Activated B cell treated with CpG ODN at 0.5 μM for 24 hours (primary cell): Measurements from ENCODE around the gene CENPP. TPM values are rescaled to one million over a fixed set of nuclear protein-coding genes. Genes with fewer than 3 reads are reported as not detected.

ENCODE experiments used
- ATAC-seq: fragments of 200-7000 bp; cut with Tn5 transposase; one replicate; pipeline ENCODE4 v1.10.0; 2021; ENCODE audit warnings: low read depth, mild to moderate bottlenecking, moderate library complexity
- CTCF ChIA-PET: fragments of 350-600 bp; sonication (Branson Sonifier 250); formaldehyde crosslinking; loops from one replicate; lab custom pipeline; 2021; ENCODE audit warnings: antibody characterized with exemption; lab: Charles Lee
- POLR2A ChIA-PET: fragments of 350-600 bp; sonication (Branson Sonifier 250); formaldehyde crosslinking; loops from one replicate; lab custom pipeline; 2021; ENCODE audit warnings: antibody characterized with exemption; lab: Charles Lee
- DNase-seq: peaks from one replicate; pipeline ENCODE4 v3.0.0; 2022
- H3K27ac Mint-ChIP-seq: one replicate; pipeline ENCODE4 v1.8.0; 2020; ENCODE audit warnings: mixed read lengths
- H3K27me3 Mint-ChIP-seq: one replicate; pipeline ENCODE4 v1.8.0; 2021; ENCODE audit warnings: mixed read lengths
- H3K36me3 Mint-ChIP-seq: one replicate; pipeline ENCODE4 v1.8.0; 2021; ENCODE audit warnings: low read depth, mixed read lengths
- H3K4me1 Mint-ChIP-seq: one replicate; pipeline ENCODE4 v1.8.0; 2021; ENCODE audit warnings: mixed read lengths
- H3K4me3 Mint-ChIP-seq: one replicate; pipeline ENCODE4 v1.8.0; 2020; ENCODE audit warnings: mild to moderate bottlenecking, mixed read lengths
- H3K9me3 Mint-ChIP-seq: one replicate; pipeline ENCODE4 v1.8.0; 2020; ENCODE audit warnings: mixed read lengths
- intact Hi-C: fragments of 100-400 bp; cut with micrococcal nuclease; formaldehyde crosslinking; loops from one replicate; pipeline ENCODE4 v1.15.1; 2024
- total RNA-seq: library from RNA; stranded (reverse); gene quantifications from 2 replicates; pipeline ENCODE4 v1.2.3, GENCODE V29; 2022
- TF ChIP-seq, protein P1 (sequence below): fragments of 200-600 bp; IDR thresholded peaks from one replicate; pipeline ENCODE4 v1.8.0; 2022; ENCODE audit warnings: antibody characterized with exemption, mild to moderate bottlenecking

Gene CENPP
- total RNA-seq, 1 donor from 2014 or later, result 5.7 TPM

DNA sequence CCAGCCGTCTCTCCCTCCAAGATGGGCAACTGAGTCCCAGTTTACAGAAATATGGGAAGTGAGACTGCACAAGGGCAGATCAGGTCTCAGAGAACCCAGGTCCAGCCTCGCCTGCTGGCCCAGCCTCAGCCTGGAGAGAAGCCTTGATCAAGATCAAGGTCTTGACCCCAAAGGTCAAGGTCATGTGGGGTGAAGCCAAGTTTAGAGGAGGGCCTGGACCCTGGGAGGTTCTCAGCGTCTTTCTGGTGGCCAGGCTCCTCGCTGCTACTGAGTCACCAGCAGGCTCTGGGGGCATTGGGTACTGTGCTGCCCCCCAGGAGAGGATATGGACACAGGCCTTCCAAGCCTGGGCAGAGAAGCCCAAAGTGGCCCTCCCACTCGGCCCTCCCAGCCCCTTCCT lies 335.4 kb downstream of the CENPP start:
- H3K27ac Mint-ChIP-seq, result no peak overlapping the region
- peaks cover 17% of the 10 kb centered on the region for H3K4me1 Mint-ChIP-seq
- no peaks in the 10 kb centered on the region for H3K9me3 Mint-ChIP-seq
- no peak for ATAC-seq
- CTCF ChIA-PET, result no interaction called here
- TF ChIP-seq, protein P1, sequence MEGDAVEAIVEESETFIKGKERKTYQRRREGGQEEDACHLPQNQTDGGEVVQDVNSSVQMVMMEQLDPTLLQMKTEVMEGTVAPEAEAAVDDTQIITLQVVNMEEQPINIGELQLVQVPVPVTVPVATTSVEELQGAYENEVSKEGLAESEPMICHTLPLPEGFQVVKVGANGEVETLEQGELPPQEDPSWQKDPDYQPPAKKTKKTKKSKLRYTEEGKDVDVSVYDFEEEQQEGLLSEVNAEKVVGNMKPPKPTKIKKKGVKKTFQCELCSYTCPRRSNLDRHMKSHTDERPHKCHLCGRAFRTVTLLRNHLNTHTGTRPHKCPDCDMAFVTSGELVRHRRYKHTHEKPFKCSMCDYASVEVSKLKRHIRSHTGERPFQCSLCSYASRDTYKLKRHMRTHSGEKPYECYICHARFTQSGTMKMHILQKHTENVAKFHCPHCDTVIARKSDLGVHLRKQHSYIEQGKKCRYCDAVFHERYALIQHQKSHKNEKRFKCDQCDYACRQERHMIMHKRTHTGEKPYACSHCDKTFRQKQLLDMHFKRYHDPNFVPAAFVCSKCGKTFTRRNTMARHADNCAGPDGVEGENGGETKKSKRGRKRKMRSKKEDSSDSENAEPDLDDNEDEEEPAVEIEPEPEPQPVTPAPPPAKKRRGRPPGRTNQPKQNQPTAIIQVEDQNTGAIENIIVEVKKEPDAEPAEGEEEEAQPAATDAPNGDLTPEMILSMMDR, result no peak
- POLR2A ChIA-PET, result no interaction called here
- no peak overlapping the region for H3K4me3 Mint-ChIP-seq
- DNase-seq, result no peak
- H3K27me3 Mint-ChIP-seq, result no peaks in the 10 kb centered on the region
- peaks cover 34% of the 10 kb centered on the region for H3K36me3 Mint-ChIP-seq
- intact Hi-C loops, result no loop called here

GRCh38 chr9:92661743-92662142 lies 336.0 kb downstream of the CENPP start:
- ChIA-PET POLR2A (no interaction called here), CTCF (no interaction called here)
- ATAC-seq, result no peak
- Mint-ChIP-seq H3K4me3 (no peak overlapping the region), H3K9me3 (no peaks in the 10 kb centered on the region), H3K36me3 (peaks cover 28% of the 10 kb centered on the region), H3K4me1 (peaks cover 17% of the 10 kb centered on the region), H3K27me3 (no peaks in the 10 kb centered on the region), H3K27ac (no peak overlapping the region)
- TF ChIP-seq, protein P1, result no peak
- intact Hi-C loops, result no loop called here
- no peak for DNase-seq

DNA sequence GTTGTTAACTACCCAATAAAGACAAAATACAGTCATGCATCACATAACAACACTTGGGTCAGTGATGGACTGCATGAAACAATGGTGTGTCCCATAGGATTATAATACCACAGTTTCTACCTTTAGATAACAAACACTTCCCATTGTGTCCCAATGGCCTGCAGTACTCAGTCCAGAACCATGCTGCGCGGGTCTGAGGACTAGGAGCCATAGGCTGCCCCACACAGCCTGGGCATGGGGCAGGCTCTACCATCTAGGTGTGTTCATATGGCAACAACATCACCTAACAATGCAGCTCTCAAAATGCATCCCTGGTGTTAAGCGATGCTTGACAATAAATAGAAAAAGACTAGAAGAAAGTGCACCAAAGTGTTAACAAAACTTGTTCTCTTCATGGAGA lies 337.4 kb downstream of the CENPP start:
- no peak overlapping the region for H3K4me3 Mint-ChIP-seq
- peaks cover 21% of the 10 kb centered on the region for H3K4me1 Mint-ChIP-seq
- no peak for ATAC-seq
- H3K27me3 Mint-ChIP-seq, result no peaks in the 10 kb centered on the region
- H3K9me3 Mint-ChIP-seq, result no peaks in the 10 kb centered on the region
- H3K27ac Mint-ChIP-seq, result no peak overlapping the region
- ChIA-PET POLR2A (no interaction called here), CTCF (no interaction called here)
- peaks cover 16% of the 10 kb centered on the region for H3K36me3 Mint-ChIP-seq
- intact Hi-C loops, result no loop called here
- DNase-seq, result no peak
- TF ChIP-seq, protein P1, result no peak

DNA sequence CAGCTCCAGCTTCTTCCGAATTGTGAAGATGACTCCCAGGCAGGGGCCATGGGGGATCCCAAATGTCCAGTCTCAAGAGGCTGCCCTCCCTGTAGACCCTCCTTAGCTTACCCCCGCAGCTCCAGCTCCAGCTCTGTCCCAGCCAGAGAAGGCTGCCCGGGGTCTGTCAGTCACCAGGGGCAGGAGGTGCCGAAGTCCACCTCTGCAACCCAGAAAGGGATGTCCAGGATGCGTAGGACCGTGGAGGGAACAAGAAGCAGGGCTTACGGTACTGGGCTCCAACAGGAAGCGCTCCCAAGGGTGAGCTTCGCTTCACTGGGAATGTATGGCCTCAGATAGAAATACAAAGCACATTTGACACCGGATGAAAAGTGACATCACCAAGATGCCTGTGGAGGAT lies 338.2 kb downstream of the CENPP start:
- Mint-ChIP-seq H3K4me1 (peaks cover 28% of the 10 kb centered on the region), H3K4me3 (no peak overlapping the region), H3K9me3 (no peaks in the 10 kb centered on the region), H3K27me3 (no peaks in the 10 kb centered on the region), H3K36me3 (peaks cover 13% of the 10 kb centered on the region), H3K27ac (no peak overlapping the region)
- ATAC-seq, result no peak
- TF ChIP-seq, protein P1, result no peak
- intact Hi-C loops, result no loop called here
- ChIA-PET CTCF (no interaction called here), POLR2A (no interaction called here)
- DNase-seq, result no peak

GRCh38 chr9:92664394-92665152 lies 338.8 kb downstream of the CENPP start:
- CTCF ChIA-PET, result no interaction called here
- no peak overlapping the region for H3K27ac Mint-ChIP-seq
- POLR2A ChIA-PET, result no interaction called here

More at GRCh38 chr9:92664394-92665152, 338.8 kb downstream of the CENPP start:
- Mint-ChIP-seq H3K27me3 (no peaks in the 10 kb centered on the region), H3K4me3 (no peak overlapping the region), H3K4me1 (peaks cover 31% of the 10 kb centered on the region), H3K36me3 (peaks cover 15% of the 10 kb centered on the region), H3K9me3 (no peaks in the 10 kb centered on the region)
- ATAC-seq (no peak), DNase-seq (no peak)
- intact Hi-C loops, result loop anchor here (5.0 kb wide), 1 partner anchor 38 kb away; no protein-coding TSS in a partner anchor
- TF ChIP-seq, protein P1, result no peak
